ENCODE results near the gene KRTAP22-1.

The KRTAP22-1 gene

GRCh38 chr21:30561957-30562356, 38.9 kb upstream of the KRTAP22-1 start:
- Histone ChIP-seq H2BK120ac (ENCODE audit: low read depth, low read length) (no peak overlapping the region), H3K4me3 (ENCODE audit: insufficient read depth in 1 of 2, low read depth in 1 of 2, low read length in 2 of 2) (no peak overlapping the region), H3K27me3 (ENCODE audit: control insufficient read depth in 1 of 2, insufficient read depth in 1 of 2, low read length in 2 of 2) (no peaks in the 10 kb centered on the region), H2BK5ac (ENCODE audit: low read depth, low read length, poor library complexity, severe bottlenecking) (no peak overlapping the region), H2BK15ac (ENCODE audit: low read depth, poor library complexity, severe bottlenecking) (no peak overlapping the region), H3K4ac (ENCODE audit: low read depth in 1 of 2, low read length in 2 of 2) (no peak overlapping the region), H4K8ac (ENCODE audit: low read length) (no peak overlapping the region), H3K79me1 (replicated peaks; ENCODE audit: low read length, poor library complexity, severe bottlenecking) (no peaks in the 10 kb centered on the region), H3K9me3 (ENCODE audit: control insufficient read depth, low read length) (no peaks in the 10 kb centered on the region), H3K18ac (ENCODE audit: low read depth in 1 of 2, low read length in 2 of 2) (no peak overlapping the region), H2BK12ac (ENCODE audit: low read length in 2 of 2) (no peak overlapping the region), H3K4me2 (ENCODE audit: low read length, poor library complexity, severe bottlenecking) (no peak overlapping the region), H4K91ac (ENCODE audit: low read length) (no peak overlapping the region), H2AK5ac (ENCODE audit: low read length, severe bottlenecking) (no peak overlapping the region), H3K36me3 (ENCODE audit: control insufficient read depth in 1 of 2, insufficient read depth in 2 of 2, low read depth in 1 of 2, low read length in 2 of 2) (no peaks in the 10 kb centered on the region), H3K27ac (ENCODE audit: low read length, poor library complexity, severe bottlenecking) (no peak overlapping the region), H2AFZ (ENCODE audit: low read depth, low read length) (no peak overlapping the region), H3K4me1 (ENCODE audit: control insufficient read depth, insufficient read depth, low read depth, low read length) (no peaks in the 10 kb centered on the region), H3K23ac (ENCODE audit: low read length in 2 of 2) (no peak overlapping the region), H3K9ac (ENCODE audit: low read length) (no peak overlapping the region), H3K14ac (ENCODE audit: low read length in 2 of 2) (no peak overlapping the region)
- 75% methylated on average over 1 of the region's 2 CpGs for WGBS
- no peak for DNase-seq

GRCh38 chr21:30563072-30563471, 37.8 kb upstream of the KRTAP22-1 start:
- no peaks in the 10 kb centered on the region for H3K27me3 ChIP-seq (ENCODE audit: control insufficient read depth in 1 of 2, insufficient read depth in 1 of 2, low read length in 2 of 2)
- no peaks in the 10 kb centered on the region for H3K36me3 ChIP-seq (ENCODE audit: control insufficient read depth in 1 of 2, insufficient read depth in 2 of 2, low read depth in 1 of 2, low read length in 2 of 2)
- no peak for DNase-seq
- H2BK5ac ChIP-seq (ENCODE audit: low read depth, low read length, poor library complexity, severe bottlenecking) = no peak overlapping the region
- no peak overlapping the region for H4K91ac ChIP-seq (ENCODE audit: low read length)
- no peak overlapping the region for H3K14ac ChIP-seq (ENCODE audit: low read length in 2 of 2)
- no peak overlapping the region for H2BK12ac ChIP-seq (ENCODE audit: low read length in 2 of 2)
- no peak overlapping the region for H3K4ac ChIP-seq (ENCODE audit: low read depth in 1 of 2, low read length in 2 of 2)
- H3K4me2 ChIP-seq (ENCODE audit: low read length, poor library complexity, severe bottlenecking) = no peak overlapping the region
- no peaks in the 10 kb centered on the region for H3K4me1 ChIP-seq (ENCODE audit: control insufficient read depth, insufficient read depth, low read depth, low read length)
- no peak overlapping the region for H2BK120ac ChIP-seq (ENCODE audit: low read depth, low read length)
- no peak overlapping the region for H3K4me3 ChIP-seq (ENCODE audit: insufficient read depth in 1 of 2, low read depth in 1 of 2, low read length in 2 of 2)
- no peak overlapping the region for H2AK5ac ChIP-seq (ENCODE audit: low read length, severe bottlenecking)
- 41% methylated on average over 5 of the region's 6 CpGs for WGBS
- H3K23ac ChIP-seq (ENCODE audit: low read length in 2 of 2) = no peak overlapping the region
- H3K27ac ChIP-seq (ENCODE audit: low read length, poor library complexity, severe bottlenecking) = no peak overlapping the region
- no peak overlapping the region for H3K18ac ChIP-seq (ENCODE audit: low read depth in 1 of 2, low read length in 2 of 2)
- H2BK15ac ChIP-seq (ENCODE audit: low read depth, poor library complexity, severe bottlenecking) = no peak overlapping the region
- no peaks in the 10 kb centered on the region for H3K79me1 ChIP-seq (replicated peaks; ENCODE audit: low read length, poor library complexity, severe bottlenecking)
- H4K8ac ChIP-seq (ENCODE audit: low read length) = no peak overlapping the region
- H2AFZ ChIP-seq (ENCODE audit: low read depth, low read length) = no peak overlapping the region
- no peaks in the 10 kb centered on the region for H3K9me3 ChIP-seq (ENCODE audit: control insufficient read depth, low read length)
- no peak overlapping the region for H3K9ac ChIP-seq (ENCODE audit: low read length)

GRCh38 chr21:30563630-30564029, 37.3 kb upstream of the KRTAP22-1 start:
- H3K79me1 ChIP-seq (replicated peaks; ENCODE audit: low read length, poor library complexity, severe bottlenecking) = no peaks in the 10 kb centered on the region
- DNase-seq = no peak
- H3K18ac ChIP-seq (ENCODE audit: low read depth in 1 of 2, low read length in 2 of 2) = no peak overlapping the region
- H3K23ac ChIP-seq (ENCODE audit: low read length in 2 of 2) = no peak overlapping the region
- no peaks in the 10 kb centered on the region for H3K4me1 ChIP-seq (ENCODE audit: control insufficient read depth, insufficient read depth, low read depth, low read length)
- no peak overlapping the region for H2BK120ac ChIP-seq (ENCODE audit: low read depth, low read length)
- H2BK12ac ChIP-seq (ENCODE audit: low read length in 2 of 2) = no peak overlapping the region
- no peak overlapping the region for H2BK5ac ChIP-seq (ENCODE audit: low read depth, low read length, poor library complexity, severe bottlenecking)
- H3K9ac ChIP-seq (ENCODE audit: low read length) = no peak overlapping the region
- no peak overlapping the region for H3K4ac ChIP-seq (ENCODE audit: low read depth in 1 of 2, low read length in 2 of 2)
- no peak overlapping the region for H2BK15ac ChIP-seq (ENCODE audit: low read depth, poor library complexity, severe bottlenecking)
- H3K9me3 ChIP-seq (ENCODE audit: control insufficient read depth, low read length) = no peaks in the 10 kb centered on the region
- 80% methylated on average over 1 of the region's 2 CpGs for WGBS
- H3K4me2 ChIP-seq (ENCODE audit: low read length, poor library complexity, severe bottlenecking) = no peak overlapping the region
- H2AK5ac ChIP-seq (ENCODE audit: low read length, severe bottlenecking) = no peak overlapping the region
- no peak overlapping the region for H3K14ac ChIP-seq (ENCODE audit: low read length in 2 of 2)
- H3K27ac ChIP-seq (ENCODE audit: low read length, poor library complexity, severe bottlenecking) = no peak overlapping the region
- H2AFZ ChIP-seq (ENCODE audit: low read depth, low read length) = no peak overlapping the region
- no peak overlapping the region for H4K91ac ChIP-seq (ENCODE audit: low read length)
- H4K8ac ChIP-seq (ENCODE audit: low read length) = no peak overlapping the region
- no peaks in the 10 kb centered on the region for H3K36me3 ChIP-seq (ENCODE audit: control insufficient read depth in 1 of 2, insufficient read depth in 2 of 2, low read depth in 1 of 2, low read length in 2 of 2)
- H3K27me3 ChIP-seq (ENCODE audit: control insufficient read depth in 1 of 2, insufficient read depth in 1 of 2, low read length in 2 of 2) = no peaks in the 10 kb centered on the region
- H3K4me3 ChIP-seq (ENCODE audit: insufficient read depth in 1 of 2, low read depth in 1 of 2, low read length in 2 of 2) = no peak overlapping the region

- no peak for DNase-seq
- Histone ChIP-seq H4K91ac (ENCODE audit: low read length) (no peak overlapping the region), H3K14ac (ENCODE audit: low read length in 2 of 2) (no peak overlapping the region), H3K9ac (ENCODE audit: low read length) (no peak overlapping the region), H3K18ac (ENCODE audit: low read depth in 1 of 2, low read length in 2 of 2) (no peak overlapping the region), H3K27me3 (ENCODE audit: control insufficient read depth in 1 of 2, insufficient read depth in 1 of 2, low read length in 2 of 2) (no peaks in the 10 kb centered on the region), H3K9me3 (ENCODE audit: control insufficient read depth, low read length) (no peaks in the 10 kb centered on the region), H2BK15ac (ENCODE audit: low read depth, poor library complexity, severe bottlenecking) (no peak overlapping the region), H2BK5ac (ENCODE audit: low read depth, low read length, poor library complexity, severe bottlenecking) (no peak overlapping the region), H3K79me1 (replicated peaks; ENCODE audit: low read length, poor library complexity, severe bottlenecking) (no peaks in the 10 kb centered on the region), H2BK12ac (ENCODE audit: low read length in 2 of 2) (no peak overlapping the region), H3K27ac (ENCODE audit: low read length, poor library complexity, severe bottlenecking) (no peak overlapping the region), H2AK5ac (ENCODE audit: low read length, severe bottlenecking) (no peak overlapping the region), H3K4me1 (ENCODE audit: control insufficient read depth, insufficient read depth, low read depth, low read length) (no peaks in the 10 kb centered on the region), H3K36me3 (ENCODE audit: control insufficient read depth in 1 of 2, insufficient read depth in 2 of 2, low read depth in 1 of 2, low read length in 2 of 2) (no peaks in the 10 kb centered on the region), H2BK120ac (ENCODE audit: low read depth, low read length) (no peak overlapping the region), H3K4me3 (ENCODE audit: insufficient read depth in 1 of 2, low read depth in 1 of 2, low read length in 2 of 2) (no peak overlapping the region), H3K23ac (ENCODE audit: low read length in 2 of 2) (no peak overlapping the region), H3K4ac (ENCODE audit: low read depth in 1 of 2, low read length in 2 of 2) (no peak overlapping the region), H2AFZ (ENCODE audit: low read depth, low read length) (no peak overlapping the region), H3K4me2 (ENCODE audit: low read length, poor library complexity, severe bottlenecking) (no peak overlapping the region), H4K8ac (ENCODE audit: low read length) (no peak overlapping the region)
Observed at GRCh38 chr21:30567617-30568016, 33.3 kb upstream of the KRTAP22-1 start.
